Neutrophil (primary cell): ENCODE data around the gene PLD2.

Experiments used
- H3K27ac ChIP-seq: fragments of 200-600 bp; sonication (generic); 2 replicates; pipeline ENCODE4 v1.5.1; 2016; ENCODE audit warnings: mild to moderate bottlenecking, moderate library complexity
- H3K27me3 ChIP-seq: fragments of 200-600 bp; sonication (generic); 2 replicates; pipeline ENCODE4 v1.6.0; 2016; ENCODE audit warnings: mild to moderate bottlenecking
- H3K36me3 ChIP-seq: fragments of 200-600 bp; sonication (generic); 2 replicates; pipeline ENCODE4 v1.5.1; 2017
- H3K4me1 ChIP-seq, 2 experiments: fragments of 200-600 bp in 1 of 2; sonication (generic) in 1 of 2; 1 replicate in 1 of 2; 2 replicates in 1 of 2; pipeline versions ENCODE4 v1.5.1 to v1.6.1; 2013 to 2016; ENCODE audit warnings: low read depth in 1 of 2, low read length in 1 of 2, mild to moderate bottlenecking in 1 of 2, moderate library complexity in 1 of 2; ENCODE audit not compliant: control insufficient read depth in 1 of 2, insufficient read depth in 1 of 2
- H3K4me3 ChIP-seq, 2 experiments: fragments of 200-600 bp in 1 of 2; sonication (generic) in 1 of 2; 1 replicate in 1 of 2; 2 replicates in 1 of 2; pipeline ENCODE4 v1.5.1; 2013 to 2016; ENCODE audit warnings: low read depth in 1 of 2, low read length in 1 of 2, mild to moderate bottlenecking in 1 of 2, moderate library complexity in 1 of 2
- H3K9me3 ChIP-seq: fragments of 200-600 bp; sonication (generic); 2 replicates; pipeline ENCODE4 v1.5.1; 2016
- CTCF ChIP-seq: fragments of 200-600 bp; sonication (generic); IDR thresholded peaks from 2 replicates; pipeline ENCODE4 v1.5.1; 2016; ENCODE audit warnings: antibody characterized with exemption

Gene PLD2

GRCh38 chr17:4795168-4795567, 11.8 kb upstream of the PLD2 start:
- H3K9me3 ChIP-seq: no peaks in the 10 kb centered on the region
- peaks cover 16 to 22% of the 10 kb centered on the region in 2 experiments for H3K4me1 ChIP-seq
- peak overlapping the region; percentile 69 to 92 for H3K4me3 ChIP-seq
- H3K27me3 ChIP-seq: peaks cover 39% of the 10 kb centered on the region
- TF ChIP-seq CTCF: no peak
- H3K36me3 ChIP-seq: peaks cover 18% of the 10 kb centered on the region
- H3K27ac ChIP-seq: peak overlapping the region; percentile 81

- no peak for TF ChIP-seq CTCF
- Histone ChIP-seq H3K27ac (peak overlapping the region; percentile 81), H3K4me3 (peak overlapping the region; percentile 69 to 92), H3K9me3 (no peaks in the 10 kb centered on the region), H3K4me1 (peaks cover 8 to 17% of the 10 kb centered on the region in 2 experiments), H3K27me3 (peaks cover 28% of the 10 kb centered on the region), H3K36me3 (peaks cover 18% of the 10 kb centered on the region)
These were observed 10.4 kb upstream of the PLD2 start for GRCh38 chr17:4796552-4796920.

- no peak overlapping the region for H3K4me3 ChIP-seq
- no peak overlapping the region for H3K27ac ChIP-seq
- no peak for TF ChIP-seq CTCF
- peaks cover 18% of the 10 kb centered on the region for H3K36me3 ChIP-seq
- peaks cover 8 to 14% of the 10 kb centered on the region in 2 experiments for H3K4me1 ChIP-seq
- peaks cover 36% of the 10 kb centered on the region for H3K27me3 ChIP-seq
- no peaks in the 10 kb centered on the region for H3K9me3 ChIP-seq
These were observed 6.3 kb upstream of the PLD2 start for GRCh38 chr17:4800462-4801196.

- peaks cover 6% of the 10 kb centered on the region in 2 experiments for H3K4me1 ChIP-seq
- no peak for TF ChIP-seq CTCF
- H3K36me3 ChIP-seq: peaks cover 17% of the 10 kb centered on the region
- no peak within 1 kb of the TSS for H3K27ac ChIP-seq
- peaks cover 50% of the 10 kb centered on the region for H3K27me3 ChIP-seq
- no peaks in the 10 kb centered on the region for H3K9me3 ChIP-seq
- no peak within 1 kb of the TSS for H3K4me3 ChIP-seq
These were observed 4.7 kb upstream of the PLD2 start, which contains the start of gene C17orf114 for GRCh38 chr17:4802228-4802627. Gene C17orf114 (minus strand): TSS chr17:4802328.

GRCh38 chr17:4806456-4806776, 536 bp upstream of the PLD2 start:
- no peaks in the 10 kb centered on the region for H3K36me3 ChIP-seq

More at GRCh38 chr17:4806456-4806776, 536 bp upstream of the PLD2 start:
- Histone ChIP-seq H3K27me3 (peaks cover 85% of the 10 kb centered on the region), H3K4me1 (peaks cover 9 to 10% of the 10 kb centered on the region in 2 experiments), H3K4me3 (peak overlapping the region; percentile 60 to 84), H3K9me3 (no peaks in the 10 kb centered on the region), H3K27ac (no peak overlapping the region)
- no peak for TF ChIP-seq CTCF
